MG63 (cell line): ENCODE data around the gene CTDP1. TPM values are rescaled to one million over a fixed set of nuclear protein-coding genes. Genes with fewer than 3 reads are reported as not detected.
A peak's percentile ranks its signal among the peaks of the same experiment; 100 is the strongest.

Experiments used
- DNase-seq: peaks from one replicate; pipeline ENCODE4 v3.0.0-alpha.2; 2020
- H3K27me3 ChIP-seq: fragments of 250-450 bp; sonication (Bioruptor Pico); 2 replicates; pipeline ENCODE4 v1.5.1; 2020; ENCODE audit warnings: mild to moderate bottlenecking, moderate library complexity
- H3K36me3 ChIP-seq: fragments of 250-450 bp; sonication (Bioruptor Pico); 2 replicates; pipeline ENCODE4 v1.5.1; 2020; ENCODE audit warnings: mild to moderate bottlenecking, moderate library complexity
- H3K4me3 ChIP-seq: fragments of 250-450 bp; sonication (Bioruptor Pico); 2 replicates; pipeline ENCODE4 v1.5.1; 2020; ENCODE audit warnings: mild to moderate bottlenecking, moderate library complexity
- H3K9me3 ChIP-seq: fragments of 250-450 bp; sonication (Bioruptor Pico); 2 replicates; pipeline ENCODE4 v1.5.1; 2020; ENCODE audit warnings: mild to moderate bottlenecking, moderate library complexity
- total RNA-seq: library from RNA; depleted of rRNA; stranded (reverse); fragments of >200 nt; shearing (Covaris generic); gene quantifications from 2 replicates; pipeline ENCODE4 v1.2.3, GENCODE V29; 2014; ENCODE audit warnings: low replicate concordance

Gene CTDP1
- total RNA-seq, 1 experiment from 2014 or later: 28.9 TPM

DNA sequence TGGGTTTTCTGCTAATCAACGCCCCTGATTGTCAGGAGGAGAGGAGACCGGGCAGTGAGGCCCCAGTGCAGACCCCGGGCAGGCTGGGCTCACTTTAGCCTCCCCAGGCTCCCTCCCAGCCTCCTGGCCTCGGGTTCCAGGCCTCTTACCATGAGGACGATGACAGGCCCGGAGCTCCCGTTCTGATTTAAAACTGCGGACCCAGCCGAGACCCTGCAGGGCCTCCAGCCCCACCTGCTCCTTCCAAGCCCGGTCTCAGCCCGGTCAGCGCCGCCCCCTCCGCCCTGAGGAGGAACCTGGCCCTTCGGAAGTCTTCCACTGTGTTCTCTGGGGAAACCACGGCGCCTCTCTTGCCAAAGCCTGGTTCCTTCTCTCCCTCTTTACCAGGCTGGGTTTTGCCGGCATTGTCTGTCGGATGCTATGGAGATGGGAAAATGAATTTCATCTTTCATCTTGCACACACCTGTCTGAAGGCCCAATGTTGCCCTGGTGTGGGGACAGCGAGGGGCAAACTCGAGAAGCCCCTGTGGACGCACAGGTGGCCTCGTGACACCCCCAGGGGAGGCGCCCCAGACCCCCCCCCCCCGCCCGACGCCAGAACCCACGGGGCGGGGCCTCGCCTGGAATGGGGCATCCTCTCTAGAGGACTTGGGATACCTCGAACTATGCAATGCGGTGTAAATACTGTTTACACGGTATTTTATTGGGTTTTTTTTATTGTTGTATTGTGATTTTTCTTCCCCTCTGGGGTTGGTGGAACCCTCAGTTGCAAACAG, 37.7 kb upstream of the CTDP1 start:
- no peak for DNase-seq
- H3K9me3 ChIP-seq: no peaks in the 10 kb centered on the region
- H3K27me3 ChIP-seq: no peaks in the 10 kb centered on the region
- no peak overlapping the region for H3K4me3 ChIP-seq
- no peaks in the 10 kb centered on the region for H3K36me3 ChIP-seq

DNA sequence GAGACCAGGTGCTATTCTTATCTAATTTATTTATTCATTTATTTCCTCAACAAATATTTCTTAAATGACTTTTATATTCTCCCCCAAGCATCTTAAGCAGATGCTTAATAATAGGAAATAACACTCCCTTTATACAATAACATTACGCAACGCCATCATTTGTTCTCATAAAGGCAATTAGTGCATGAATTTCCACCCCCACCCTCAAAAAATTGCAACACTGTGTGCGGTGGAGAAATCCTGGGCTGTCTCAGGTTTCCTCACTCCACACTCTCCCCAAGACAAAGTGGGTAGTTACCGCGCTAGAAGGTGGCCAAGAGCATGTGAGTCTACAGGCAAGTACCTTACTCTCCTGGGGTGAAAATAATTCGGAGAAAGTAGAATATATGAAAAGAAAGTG, 37.0 kb upstream of the CTDP1 start:
- no peaks in the 10 kb centered on the region for H3K27me3 ChIP-seq
- no peaks in the 10 kb centered on the region for H3K9me3 ChIP-seq
- H3K36me3 ChIP-seq: no peaks in the 10 kb centered on the region
- no peak for DNase-seq
- H3K4me3 ChIP-seq: no peak overlapping the region

GRCh38 chr18:79643054-79643984, 36.3 kb upstream of the CTDP1 start:
- Histone ChIP-seq H3K4me3 (no peak overlapping the region), H3K27me3 (no peaks in the 10 kb centered on the region), H3K36me3 (no peaks in the 10 kb centered on the region), H3K9me3 (no peaks in the 10 kb centered on the region)
- no peak for DNase-seq

DNA sequence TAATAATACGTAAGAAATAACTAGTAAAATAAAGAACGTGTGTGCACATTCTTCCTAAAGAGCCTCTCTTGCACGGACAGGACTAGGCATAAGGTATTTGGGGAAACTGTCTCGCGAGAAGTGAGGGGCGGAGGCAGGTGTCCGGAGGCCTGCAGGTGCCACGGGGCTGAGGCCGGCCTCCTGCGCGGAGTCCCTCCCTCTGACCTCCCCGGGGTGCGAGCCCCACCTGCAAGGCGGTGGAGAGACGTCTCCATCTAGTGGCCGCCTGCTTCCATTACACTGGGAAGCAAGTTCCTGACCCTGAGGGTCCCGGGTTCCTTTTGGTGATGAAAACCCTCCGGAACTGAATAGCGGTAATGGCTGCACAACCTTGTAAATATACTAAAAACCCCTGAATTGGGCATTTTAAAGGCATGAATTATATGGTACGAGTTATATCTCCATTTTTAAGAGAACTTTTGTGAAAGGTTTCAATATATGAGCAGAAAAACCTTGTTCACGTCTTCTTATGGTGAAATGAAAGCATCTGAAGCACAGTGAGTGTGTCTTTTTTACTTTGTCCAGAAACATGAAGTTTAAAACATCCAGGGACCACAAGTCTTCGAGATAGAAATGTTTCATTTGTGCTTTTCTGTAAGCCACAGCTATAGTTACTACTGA, 35.5 kb upstream of the CTDP1 start:
- Histone ChIP-seq H3K27me3 (no peaks in the 10 kb centered on the region), H3K9me3 (no peaks in the 10 kb centered on the region), H3K4me3 (no peak overlapping the region), H3K36me3 (no peaks in the 10 kb centered on the region)
- peak; percentile 50 for DNase-seq

GRCh38 chr18:79644666-79645057, 34.9 kb upstream of the CTDP1 start:
- DNase-seq: no peak
- no peaks in the 10 kb centered on the region for H3K9me3 ChIP-seq
- H3K4me3 ChIP-seq: no peak overlapping the region
- H3K27me3 ChIP-seq: no peaks in the 10 kb centered on the region
- no peaks in the 10 kb centered on the region for H3K36me3 ChIP-seq

GRCh38 chr18:79645291-79645983, 34.2 kb upstream of the CTDP1 start:
- H3K27me3 ChIP-seq: no peaks in the 10 kb centered on the region
- H3K9me3 ChIP-seq: no peaks in the 10 kb centered on the region
- H3K4me3 ChIP-seq: no peak overlapping the region
- DNase-seq: no peak
- H3K36me3 ChIP-seq: no peaks in the 10 kb centered on the region

- Histone ChIP-seq H3K4me3 (no peak overlapping the region), H3K9me3 (no peaks in the 10 kb centered on the region), H3K27me3 (no peaks in the 10 kb centered on the region), H3K36me3 (no peaks in the 10 kb centered on the region)
- DNase-seq: no peak
These were observed 32.3 kb upstream of the CTDP1 start for GRCh38 chr18:79647307-79647706.

GRCh38 chr18:79650959-79651358, 28.6 kb upstream of the CTDP1 start:
- Histone ChIP-seq H3K36me3 (no peaks in the 10 kb centered on the region), H3K4me3 (no peak overlapping the region), H3K9me3 (peaks cover 4% of the 10 kb centered on the region; the same call in 1 of the 2 replicates), H3K27me3 (peaks cover 2% of the 10 kb centered on the region; the same call in 1 of the 2 replicates)
- no peak for DNase-seq

DNA sequence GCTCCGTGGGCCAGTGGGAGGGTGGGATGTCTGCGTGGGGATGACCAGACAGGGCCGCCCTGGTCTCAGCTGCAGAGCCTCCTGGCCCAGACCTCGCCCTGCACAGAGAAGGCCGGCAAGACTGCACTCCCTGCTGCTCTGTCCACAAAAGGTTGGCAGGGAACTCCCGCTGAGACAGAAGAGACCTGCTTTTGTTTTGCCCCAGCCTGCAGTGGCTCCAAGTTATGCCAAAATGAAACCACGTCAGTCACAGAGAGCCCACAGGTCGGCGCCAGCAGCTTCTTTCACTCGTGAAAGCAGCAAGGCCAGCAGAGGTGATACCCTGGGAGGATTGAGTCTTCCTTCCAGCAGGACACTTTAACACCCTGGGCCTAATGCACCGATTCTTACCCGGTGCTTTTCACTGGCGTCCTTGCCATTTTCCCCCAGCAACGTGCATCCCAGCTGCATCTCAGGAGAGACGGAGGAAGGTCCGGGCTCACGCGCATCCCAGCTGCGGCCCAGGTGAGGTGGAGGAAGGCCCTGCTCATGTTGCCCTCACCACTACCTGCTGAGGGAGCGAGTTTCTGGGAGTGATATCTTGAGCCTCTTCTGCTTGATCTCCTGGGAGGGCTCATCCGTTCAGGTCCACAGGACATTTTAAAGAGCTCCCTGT, 22.1 kb upstream of the CTDP1 start:
- DNase-seq: no peak
- Histone ChIP-seq H3K4me3 (no peak overlapping the region), H3K36me3 (no peaks in the 10 kb centered on the region), H3K27me3 (peaks cover 2% of the 10 kb centered on the region; the same call in 1 of the 2 replicates), H3K9me3 (peaks cover 5% of the 10 kb centered on the region; the same call in 1 of the 2 replicates)

- H3K36me3 ChIP-seq: no peaks in the 10 kb centered on the region
- peaks cover 5% of the 10 kb centered on the region; the same call in 1 of the 2 replicates for H3K9me3 ChIP-seq
- peaks cover 2% of the 10 kb centered on the region; the same call in 1 of the 2 replicates for H3K27me3 ChIP-seq
- DNase-seq: no peak
- no peak overlapping the region for H3K4me3 ChIP-seq
These were observed 21.2 kb upstream of the CTDP1 start for GRCh38 chr18:79658366-79658765.

GRCh38 chr18:79659733-79660132, 19.9 kb upstream of the CTDP1 start:
- no peaks in the 10 kb centered on the region for H3K36me3 ChIP-seq
- DNase-seq: no peak
- no peak overlapping the region for H3K4me3 ChIP-seq
- peaks cover 5% of the 10 kb centered on the region; the same call in 1 of the 2 replicates for H3K9me3 ChIP-seq
- H3K27me3 ChIP-seq: no peaks in the 10 kb centered on the region

DNA sequence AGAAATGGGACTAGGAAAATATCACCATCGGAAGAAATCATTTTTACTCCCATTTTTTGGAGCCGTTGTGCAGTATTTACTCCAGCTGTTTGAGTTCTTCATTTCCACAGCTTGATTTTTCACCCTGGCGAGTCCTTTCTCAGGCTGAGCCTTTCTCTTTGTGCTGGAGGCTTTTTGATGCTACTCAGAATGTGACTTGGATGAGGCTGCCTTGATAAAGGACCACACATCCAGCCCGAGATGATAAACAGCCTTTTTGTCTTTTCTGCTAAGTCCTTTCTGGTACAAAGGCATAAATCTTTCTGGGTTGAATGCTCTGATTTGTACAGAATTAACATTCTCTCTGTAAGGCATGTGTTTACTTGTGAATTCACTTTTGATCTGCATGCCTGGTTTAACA, 17.6 kb upstream of the CTDP1 start:
- Histone ChIP-seq H3K27me3 (no peaks in the 10 kb centered on the region), H3K9me3 (no peaks in the 10 kb centered on the region), H3K4me3 (no peak overlapping the region), H3K36me3 (no peaks in the 10 kb centered on the region)
- DNase-seq: no peak

GRCh38 chr18:79662439-79662838, 17.2 kb upstream of the CTDP1 start:
- Histone ChIP-seq H3K4me3 (no peak overlapping the region), H3K36me3 (no peaks in the 10 kb centered on the region), H3K27me3 (no peaks in the 10 kb centered on the region), H3K9me3 (no peaks in the 10 kb centered on the region)
- DNase-seq: no peak

- peak; percentile 64 for DNase-seq
- no peaks in the 10 kb centered on the region for H3K9me3 ChIP-seq
These were observed 15.0 kb upstream of the CTDP1 start for GRCh38 chr18:79664525-79665125.

GRCh38 chr18:79668203-79668602, 11.4 kb upstream of the CTDP1 start:
- H3K27me3 ChIP-seq: no peaks in the 10 kb centered on the region
- DNase-seq: no peak
- H3K4me3 ChIP-seq: no peak overlapping the region
- no peaks in the 10 kb centered on the region for H3K9me3 ChIP-seq
- H3K36me3 ChIP-seq: no peaks in the 10 kb centered on the region

More at GRCh38 chr18:79664525-79665125, 15.0 kb upstream of the CTDP1 start:
- Histone ChIP-seq H3K4me3 (no peak overlapping the region), H3K27me3 (no peaks in the 10 kb centered on the region), H3K36me3 (no peaks in the 10 kb centered on the region)
